IMR-90 (cell line): ENCODE measurements around the gene SMC1A. TPM values are rescaled to one million over a fixed set of nuclear protein-coding genes. Genes with fewer than 3 reads are reported as not detected.

Experiments used
- ATAC-seq: fragments of 200-7000 bp; cut with Tn5 transposase; 2 replicates; pipeline ENCODE4 v1.9.1; 2020; ENCODE audit warnings: low read depth, mild to moderate bottlenecking, moderate library complexity
- BruUV-seq: library from RNA; stranded (reverse); fragments of 400-500 nt; replicated peaks from 2 replicates; lab custom pipeline; 2021; lab: Mats Ljungman, UMichigan
- CTCF ChIA-PET: fragments of 300-600 bp; formaldehyde crosslinking; extraction: SDS; loops from one replicate; lab custom pipeline; 2021; ENCODE audit warnings: antibody characterized with exemption; lab: Yijun Ruan, JAX
- POLR2A ChIA-PET: fragments of 300-600 bp; sonication (Branson Sonifier 250); formaldehyde crosslinking; loops from one replicate; lab custom pipeline; 2022; ENCODE audit warnings: antibody characterized with exemption; ENCODE audit not compliant: unreplicated experiment; lab: Charles Lee
- DNase-seq: peaks from one replicate; pipeline ENCODE4 v3.0.0; 2013
- H2AFZ ChIP-seq: replicated peaks from 2 replicates; pipeline ENCODE3; 2013; ENCODE audit warnings: low read length, mild to moderate bottlenecking; ENCODE audit not compliant: poor library complexity
- H2AK5ac ChIP-seq: 2 replicates; pipeline ENCODE4 v1.6.1; 2013; ENCODE audit warnings: low read depth, low read length, inconsistent platforms
- H2AK9ac ChIP-seq: replicated peaks from 2 replicates; pipeline ENCODE3; 2013; ENCODE audit warnings: mild to moderate bottlenecking, low read depth, low read length, moderate library complexity; ENCODE audit not compliant: poor library complexity
- H2BK120ac ChIP-seq: 2 replicates; pipeline ENCODE4 v1.6.1; 2013; ENCODE audit warnings: low read depth, low read length, inconsistent platforms
- H2BK15ac ChIP-seq: 3 replicates; pipeline ENCODE4 v1.6.1; 2013; ENCODE audit warnings: low read depth, low read length, inconsistent platforms
- H2BK20ac ChIP-seq: 2 replicates; pipeline ENCODE4 v1.6.1; 2013; ENCODE audit warnings: low read depth, mild to moderate bottlenecking, inconsistent platforms, low read length, moderate library complexity
- H2BK5ac ChIP-seq: 2 replicates; pipeline ENCODE4 v1.6.1; 2013; ENCODE audit warnings: mild to moderate bottlenecking, low read depth, low read length, inconsistent platforms; ENCODE audit not compliant: poor library complexity, severe bottlenecking
- H3K14ac ChIP-seq: replicated peaks from 2 replicates; pipeline ENCODE4 v1.6.1; 2013; ENCODE audit warnings: low read depth, low read length, inconsistent platforms
- H3K18ac ChIP-seq: 2 replicates; pipeline ENCODE4 v1.6.1; 2013; ENCODE audit warnings: low read depth, low read length, control low read depth
- H3K23ac ChIP-seq: 2 replicates; pipeline ENCODE4 v1.6.1; 2013; ENCODE audit warnings: low read depth, low read length, inconsistent platforms
- H3K27ac ChIP-seq: 2 replicates; pipeline ENCODE4 v1.5.1; 2013; ENCODE audit warnings: mild to moderate bottlenecking, control low read depth, low read length; ENCODE audit not compliant: insufficient read depth
- H3K27me3 ChIP-seq: 2 replicates; pipeline ENCODE4 v1.6.1; 2013; ENCODE audit warnings: low read length; ENCODE audit not compliant: control insufficient read depth, insufficient read depth
- H3K36me3 ChIP-seq: 2 replicates; pipeline ENCODE4 v1.6.1; 2013; ENCODE audit warnings: low read length, mixed read lengths; ENCODE audit not compliant: control insufficient read depth, insufficient read depth
- H3K4ac ChIP-seq: 2 replicates; pipeline ENCODE4 v1.6.1; 2013; ENCODE audit warnings: low read depth, low read length, inconsistent platforms
- H3K4me1 ChIP-seq: 2 replicates; pipeline ENCODE4 v1.6.1; 2013; ENCODE audit warnings: low read length, mixed read lengths; ENCODE audit not compliant: control insufficient read depth, insufficient read depth
- H3K4me2 ChIP-seq: 2 replicates; pipeline ENCODE4 v1.6.1; 2013; ENCODE audit warnings: low read depth, mild to moderate bottlenecking, control low read depth, low read length, moderate library complexity
- H3K4me3 ChIP-seq: 2 replicates; pipeline ENCODE4 v1.5.1; 2013; ENCODE audit warnings: low read depth, mild to moderate bottlenecking, control low read depth, low read length, moderate library complexity; ENCODE audit not compliant: insufficient read depth
- H3K56ac ChIP-seq: 2 replicates; pipeline ENCODE4 v1.6.1; 2013; ENCODE audit warnings: low read length, inconsistent platforms; ENCODE audit not compliant: insufficient read depth; ENCODE audit errors: extremely low read depth
- H3K79me1 ChIP-seq, 2 experiments: 2 replicates each; pipeline ENCODE4 v1.6.1; 2013; ENCODE audit warnings: low read length in 2 of 2, inconsistent platforms in 1 of 2, low read depth in 1 of 2
- H3K9ac ChIP-seq: 2 replicates; pipeline ENCODE4 v1.6.1; 2013; ENCODE audit warnings: low read depth, low read length, control low read depth
- H3K9me1 ChIP-seq: 2 replicates; pipeline ENCODE4 v1.6.1; 2013; ENCODE audit warnings: low read length, inconsistent platforms; ENCODE audit not compliant: insufficient read depth
- H3K9me3 ChIP-seq: 2 replicates; pipeline ENCODE4 v1.6.1; 2013; ENCODE audit warnings: low read length; ENCODE audit not compliant: control insufficient read depth, insufficient read depth
- H4K20me1 ChIP-seq: 2 replicates; pipeline ENCODE4 v1.6.1; 2013; ENCODE audit warnings: low read length, inconsistent platforms; ENCODE audit not compliant: insufficient read depth
- H4K5ac ChIP-seq: 2 replicates; pipeline ENCODE4 v1.6.1; 2013; ENCODE audit warnings: mild to moderate bottlenecking, low read depth, low read length, control low read depth
- H4K8ac ChIP-seq, 2 experiments: 2 replicates each; pipeline ENCODE4 v1.6.1; 2013; ENCODE audit warnings: low read depth in 2 of 2, low read length in 2 of 2, control low read depth in 1 of 2, inconsistent platforms in 1 of 2
- H4K91ac ChIP-seq: 2 replicates; pipeline ENCODE4 v1.6.1; 2013; ENCODE audit warnings: low read depth, low read length, inconsistent platforms; ENCODE audit not compliant: insufficient read depth
- BHLHE40 ChIP-seq: fragments of 150-350 bp; IDR thresholded peaks from 2 replicates; pipeline ENCODE4 v1.6.1; 2016; ENCODE audit warnings: mild to moderate bottlenecking, low read depth, low read length
- CEBPB ChIP-seq: IDR thresholded peaks from 2 replicates; pipeline ENCODE4 v1.6.1; 2012; ENCODE audit warnings: low read depth, low read length, improper control_type of control experiment
- CHD1 ChIP-seq: IDR thresholded peaks from 2 replicates; pipeline ENCODE4 v1.6.1; 2012; ENCODE audit warnings: low read depth, low read length, improper control_type of control experiment
- CTCF ChIP-seq: conservative IDR thresholded peaks from 2 replicates; pipeline ENCODE4 v1.5.1; 2012; ENCODE audit warnings: mild to moderate bottlenecking, low read depth, low read length, improper control_type of control experiment
- ELK1 ChIP-seq: fragments of 150-350 bp; IDR thresholded peaks from 2 replicates; pipeline ENCODE4 v1.6.1; 2016; ENCODE audit warnings: low read depth, mild to moderate bottlenecking, low read length, moderate library complexity, borderline replicate concordance
- FOS ChIP-seq: fragments of 150-350 bp; IDR thresholded peaks from 2 replicates; pipeline ENCODE4 v1.6.1; 2016; ENCODE audit warnings: low read depth, low read length
- MAFK ChIP-seq: IDR thresholded peaks from 2 replicates; pipeline ENCODE4 v1.6.1; 2012; ENCODE audit warnings: low read depth, low read length, improper control_type of control experiment
- MAZ ChIP-seq: IDR thresholded peaks from 2 replicates; pipeline ENCODE4 v1.6.1; 2012; ENCODE audit warnings: low read depth, mild to moderate bottlenecking, low read length, improper control_type of control experiment, moderate library complexity, borderline replicate concordance
- MXI1 ChIP-seq: IDR thresholded peaks from 2 replicates; pipeline ENCODE4 v1.6.1; 2012; ENCODE audit warnings: low read depth, mild to moderate bottlenecking, low read length, moderate library complexity, borderline replicate concordance
- POLR2A ChIP-seq: IDR thresholded peaks from 2 replicates; pipeline ENCODE4 v1.6.1; 2012; ENCODE audit warnings: mild to moderate bottlenecking, low read depth, low read length
- RAD21 ChIP-seq: IDR thresholded peaks from 2 replicates; pipeline ENCODE4 v1.6.1; 2012; ENCODE audit warnings: low read length, improper control_type of control experiment
- RCOR1 ChIP-seq: IDR thresholded peaks from 2 replicates; pipeline ENCODE4 v1.6.1; 2012; ENCODE audit warnings: mild to moderate bottlenecking, low read length, improper control_type of control experiment; ENCODE audit not compliant: insufficient replicate concordance
- SMC3 ChIP-seq: fragments of 150-350 bp; IDR thresholded peaks from 2 replicates; pipeline ENCODE4 v1.6.1; 2016; ENCODE audit warnings: low read depth, mild to moderate bottlenecking, antibody characterized with exemption, low read length, moderate library complexity
- USF2 ChIP-seq: fragments of 150-350 bp; IDR thresholded peaks from 2 replicates; pipeline ENCODE4 v1.6.1; 2017; ENCODE audit warnings: mild to moderate bottlenecking, antibody characterized with exemption, low read length, low read depth
- dilution Hi-C: fragments of 300-500 bp; cut with HindIII; formaldehyde crosslinking; loops from one replicate; pipeline ENCODE4 v1.14.3; 2018; ENCODE audit warnings: low sequenced_read_pairs; ENCODE audit not compliant: unreplicated experiment
- in situ Hi-C: fragments of 300-500 bp; cut with MboI; formaldehyde crosslinking; loops from 3 replicates; pipeline ENCODE4 v1.14.3; 2019; ENCODE audit warnings: low sequenced_read_pairs, inconsistent platforms, mixed read lengths
- intact Hi-C: fragments of 100-400 bp; cut with micrococcal nuclease; formaldehyde crosslinking; loops from 2 replicates; pipeline ENCODE4 v1.10.0; 2022
- polyA plus RNA-seq, 3 experiments: library from polyadenylated mRNA; depleted of rRNA; stranded (reverse); fragments of >200 nt; gene quantifications; 2 replicates each; pipeline ENCODE4 v1.2.3, GENCODE V29; 2012; ENCODE audit warnings: low replicate concordance in 1 of 3
- total RNA-seq: library from RNA; depleted of rRNA; stranded (reverse); fragments of >200 nt; gene quantifications from 2 replicates; pipeline ENCODE4 v1.2.3, GENCODE V29; 2012

SMC1A gene
- total and polyA plus RNA-seq, 2 of the 4 experiments (the other 2 are of a cell fraction) = 35.8 to 41.0 TPM

GRCh38 chrX:53452812-53453211 lies 30.4 kb upstream of the SMC1A start:
- Histone ChIP-seq H2BK20ac (no peak overlapping the region), H2AK5ac (no peak overlapping the region), H3K4me1 (peaks cover 2% of the 10 kb centered on the region; the same call in 1 of the 2 replicates), H4K5ac (no peak overlapping the region), H3K4me3 (no peak overlapping the region), H3K4ac (no peak overlapping the region), H3K27ac (no peak overlapping the region), H3K9ac (no peak overlapping the region), H3K18ac (no peak overlapping the region), H2BK15ac (no peak overlapping the region), H3K9me3 (no peaks in the 10 kb centered on the region), H2AFZ (no peak overlapping the region), H3K4me2 (no peak overlapping the region), H3K79me1 (no peaks in the 10 kb centered on the region), H3K23ac (no peak overlapping the region), H3K56ac (no peak overlapping the region), H3K9me1 (no peaks in the 10 kb centered on the region), H4K8ac (no peak overlapping the region), H4K91ac (no peak overlapping the region), H2BK5ac (no peak overlapping the region), H2AK9ac (no peak overlapping the region), H3K36me3 (no peaks in the 10 kb centered on the region), H4K20me1 (no peaks in the 10 kb centered on the region; the same call in 1 of the 2 replicates), H2BK120ac (no peak overlapping the region), H3K27me3 (peaks cover 5% of the 10 kb centered on the region), H3K14ac (no peak overlapping the region)
- intact Hi-C loops (no loop called here), in situ Hi-C loops (no loop called here), dilution Hi-C loops (no loop called here)
- TF ChIP-seq FOS (no peak), SMC3 (no peak), MAFK (no peak), CTCF (no peak), CEBPB (no peak), USF2 (no peak), CHD1 (no peak), RAD21 (no peak), MXI1 (no peak), BHLHE40 (no peak), RCOR1 (no peak), ELK1 (no peak), POLR2A (no peak), MAZ (no peak)
- DNase-seq (no peak), ATAC-seq (no peak)
- ChIA-PET CTCF (interaction anchor here (0.8 kb wide), 1 partner anchor 73 kb away, joined by 3 read pairs; no protein-coding TSS in a partner anchor), POLR2A (no interaction called here)
- no TSS peak for BruUV-seq
